HG02759 (cell line): ENCODE data around the gene FRMD4B.
A peak's percentile ranks its signal among the peaks of the same experiment; 100 is the strongest.

Experiments used
- ATAC-seq: cut with Tn5 transposase; IDR thresholded peaks from one replicate; pipeline ENCODE4 v1.9.1; 2021; ENCODE audit warnings: mild to moderate bottlenecking, moderate library complexity; ENCODE audit not compliant: unreplicated experiment

The FRMD4B gene

DNA sequence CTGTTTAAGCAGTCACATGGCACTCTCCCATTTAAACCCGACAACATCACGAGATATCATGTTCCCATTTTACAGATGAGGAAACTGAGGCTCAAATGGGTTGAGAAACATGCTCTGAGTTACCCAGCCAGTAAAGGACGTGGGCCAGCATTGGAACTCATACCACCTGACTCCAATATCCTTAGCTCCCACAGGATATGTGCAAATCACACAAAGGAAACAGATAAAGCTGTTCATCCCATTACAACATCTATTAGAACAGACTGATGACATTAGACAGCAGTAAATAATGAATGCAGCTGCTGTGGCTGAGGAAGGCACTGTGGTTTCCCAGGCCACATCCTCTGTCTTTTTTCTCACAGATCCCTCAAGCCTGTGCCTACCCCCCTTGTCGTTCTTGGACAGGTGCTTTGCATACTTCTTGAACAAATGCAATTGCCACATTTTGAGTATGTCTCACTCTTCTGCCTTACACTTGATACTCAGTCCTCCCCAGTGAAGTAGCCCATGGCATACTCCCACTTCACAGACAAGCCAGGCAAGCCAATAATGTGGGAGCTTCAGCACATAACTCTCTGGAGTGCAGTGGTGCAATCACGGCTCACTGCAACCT, 17.7 kb downstream of the FRMD4B start:
- ATAC-seq, result peak; percentile 99

DNA sequence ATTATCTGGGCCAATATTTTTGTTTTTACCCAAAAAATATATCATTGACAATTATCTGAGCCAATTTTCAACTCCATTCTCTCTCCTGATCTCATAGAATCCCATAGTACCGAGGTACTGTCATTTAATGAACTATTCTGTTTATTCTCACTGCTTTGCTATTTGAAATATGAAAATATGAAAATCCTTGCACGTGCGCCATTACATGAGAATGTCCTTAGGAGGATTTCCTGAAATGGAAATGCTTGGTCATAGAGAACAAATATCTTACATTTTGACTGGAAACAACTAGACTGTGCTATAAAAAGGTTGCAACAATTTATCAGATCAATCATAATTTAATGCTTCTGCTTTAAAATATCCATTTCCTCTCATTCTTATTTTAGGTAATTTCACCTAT, 18.3 kb downstream of the FRMD4B start:
- no peak for ATAC-seq

DNA sequence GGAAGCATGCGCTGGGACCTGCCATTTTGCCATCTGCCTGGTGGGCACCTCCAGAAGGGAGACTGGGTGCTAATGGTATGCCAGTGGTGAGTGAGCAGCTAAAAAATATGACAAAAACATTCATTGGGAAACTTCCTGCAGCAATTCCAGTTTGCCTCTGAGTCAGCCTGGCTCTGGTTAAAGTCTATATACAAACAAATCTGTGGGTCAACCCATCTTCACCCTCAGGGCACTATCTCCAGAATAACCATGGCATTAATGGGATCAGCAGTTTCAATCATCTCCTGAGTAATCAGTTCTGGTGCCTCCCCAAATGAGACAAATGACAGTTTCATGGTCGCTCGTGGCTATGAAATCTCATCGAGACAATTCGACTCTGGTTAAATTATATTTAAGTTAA, 21.5 kb downstream of the FRMD4B start:
- no peak for ATAC-seq

DNA sequence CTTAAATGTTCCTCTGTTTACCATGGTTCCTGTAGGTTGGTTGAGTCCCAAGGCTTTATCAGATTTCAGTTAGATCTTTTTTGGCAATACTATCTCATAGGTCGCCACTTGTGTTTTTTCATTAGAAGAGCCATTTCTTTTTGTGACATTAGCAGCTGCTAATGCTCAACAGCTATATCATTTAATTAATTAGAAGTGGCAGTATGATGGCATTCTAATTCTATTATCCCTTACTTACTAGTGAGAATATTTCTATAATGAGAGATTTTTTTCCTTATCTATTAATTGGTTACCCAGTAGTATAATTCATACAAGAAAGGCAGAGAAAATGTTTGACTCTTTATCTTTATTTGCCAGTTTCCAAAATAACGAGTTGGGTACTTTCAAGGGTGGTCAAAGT, 25.2 kb downstream of the FRMD4B start:
- no peak for ATAC-seq

DNA sequence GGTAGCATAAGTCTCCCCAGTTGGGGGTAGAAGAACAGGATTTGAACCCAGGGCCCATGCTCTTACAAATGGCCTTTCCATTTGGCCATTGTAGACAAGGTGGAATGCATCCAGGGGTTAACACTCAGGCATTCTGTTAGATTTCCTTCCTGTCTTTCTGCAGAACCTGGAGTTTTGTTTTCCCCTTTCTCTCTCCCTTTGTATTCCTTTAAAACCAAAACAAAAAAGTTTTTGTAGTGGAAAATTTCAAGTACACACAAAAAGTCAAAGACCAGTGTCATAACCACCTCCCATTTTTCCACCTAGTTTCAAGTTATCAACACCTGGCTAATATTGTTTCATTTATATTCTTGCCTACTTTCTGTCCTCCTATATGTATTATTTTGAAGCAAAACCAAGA, 26.0 kb downstream of the FRMD4B start:
- no peak for ATAC-seq

DNA sequence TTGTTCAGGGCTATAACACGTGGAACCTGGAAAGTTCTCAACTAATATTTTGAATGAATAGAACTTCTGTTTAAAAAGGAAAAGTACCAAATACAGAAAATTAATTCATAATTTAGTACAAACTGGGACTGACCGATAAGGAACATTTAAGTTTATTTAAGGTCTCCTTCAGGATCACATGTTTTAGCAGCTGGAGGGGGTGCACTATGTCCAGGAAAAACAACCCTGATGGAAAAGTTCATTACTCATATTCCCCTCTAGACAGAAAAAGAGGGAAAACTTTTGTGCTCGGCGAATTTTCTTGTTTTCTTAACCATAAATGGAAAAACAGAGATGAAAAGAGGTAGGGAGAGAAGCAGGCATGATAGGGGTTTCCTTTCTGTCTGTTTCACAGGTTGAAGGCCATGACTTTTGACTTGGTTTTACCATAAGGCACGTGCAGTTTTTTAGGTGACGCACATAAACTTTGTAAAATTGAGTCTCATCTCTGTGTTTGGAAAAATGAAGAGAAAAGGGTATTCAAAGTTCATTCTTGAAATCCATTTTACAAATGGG, 26.5 kb downstream of the FRMD4B start:
- ATAC-seq, result no peak

DNA sequence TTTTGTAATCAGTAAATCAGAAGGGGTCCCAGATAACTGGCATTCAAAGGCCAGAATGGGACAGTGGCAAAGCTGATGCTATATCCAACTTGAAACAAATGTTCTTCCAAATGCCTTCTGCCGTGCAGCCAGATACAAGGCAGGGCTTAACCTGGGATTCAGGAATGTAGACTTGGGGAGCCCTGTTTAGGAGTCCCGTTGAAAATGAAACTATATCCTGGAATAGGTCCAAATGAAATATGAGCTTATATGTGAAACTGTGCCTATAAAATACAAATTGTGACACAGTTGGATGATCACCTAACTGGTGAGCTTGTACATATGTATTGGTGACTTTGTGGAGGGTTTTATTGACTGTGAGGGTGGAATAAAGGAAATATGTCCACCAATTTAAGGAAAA, 28.7 kb downstream of the FRMD4B start:
- no peak for ATAC-seq

DNA sequence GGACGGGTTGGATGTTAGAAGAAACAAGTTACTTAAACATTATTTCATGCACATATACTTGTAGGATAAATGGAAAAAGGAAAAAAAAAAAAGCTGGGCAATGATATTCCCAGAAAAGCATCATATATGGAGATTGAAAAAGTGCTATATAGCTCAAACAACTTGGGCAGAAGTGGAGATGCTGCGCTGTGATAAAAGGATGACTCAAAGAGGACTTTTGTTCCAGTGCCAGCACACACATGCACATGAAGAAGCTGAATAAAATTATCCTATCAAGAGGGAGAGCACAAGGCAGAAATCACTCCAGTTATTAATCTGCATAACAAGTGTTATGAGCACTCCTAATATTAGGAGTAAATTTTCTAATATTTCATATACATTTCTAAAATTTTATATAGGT, 30.9 kb downstream of the FRMD4B start:
- ATAC-seq, result no peak

DNA sequence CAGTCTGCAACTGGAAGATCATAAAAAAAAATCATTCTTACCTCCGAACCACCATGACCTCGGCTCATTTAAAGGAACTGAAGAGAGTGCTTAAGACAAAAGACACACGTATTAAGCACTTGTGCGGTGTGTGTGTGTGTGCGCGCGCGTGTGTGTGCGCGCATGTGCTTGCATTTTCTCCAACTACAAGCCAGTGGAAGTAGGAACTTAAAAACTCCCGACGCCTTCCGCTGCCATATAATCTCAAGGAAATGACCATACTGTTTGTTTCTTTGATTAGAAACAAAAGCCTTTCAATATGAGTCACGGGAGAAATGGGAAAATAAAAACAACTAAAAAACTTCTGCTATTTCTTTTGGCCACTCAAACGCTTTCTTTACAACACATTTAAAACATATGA, 32.4 kb downstream of the FRMD4B start:
- ATAC-seq, result no peak

DNA sequence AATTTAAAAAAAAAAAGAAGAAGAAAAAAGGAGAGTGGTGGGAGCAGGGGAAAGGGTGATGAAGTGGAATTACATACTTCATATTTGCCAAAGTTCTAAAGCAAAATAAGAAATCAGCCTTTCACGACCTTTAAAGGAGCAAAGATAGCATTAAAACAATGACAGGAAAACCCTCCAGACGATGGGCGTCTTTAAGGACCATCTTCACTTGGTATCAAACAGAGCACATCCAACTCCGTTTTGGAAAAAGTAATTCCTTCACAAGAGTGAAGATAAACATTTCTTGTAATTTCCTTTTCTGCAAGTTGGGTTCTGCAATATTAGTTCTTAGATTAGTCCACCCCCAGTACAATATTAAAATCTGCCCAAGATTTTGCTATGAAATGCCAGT, 32.8 kb downstream of the FRMD4B start:
- ATAC-seq, result no peak

DNA sequence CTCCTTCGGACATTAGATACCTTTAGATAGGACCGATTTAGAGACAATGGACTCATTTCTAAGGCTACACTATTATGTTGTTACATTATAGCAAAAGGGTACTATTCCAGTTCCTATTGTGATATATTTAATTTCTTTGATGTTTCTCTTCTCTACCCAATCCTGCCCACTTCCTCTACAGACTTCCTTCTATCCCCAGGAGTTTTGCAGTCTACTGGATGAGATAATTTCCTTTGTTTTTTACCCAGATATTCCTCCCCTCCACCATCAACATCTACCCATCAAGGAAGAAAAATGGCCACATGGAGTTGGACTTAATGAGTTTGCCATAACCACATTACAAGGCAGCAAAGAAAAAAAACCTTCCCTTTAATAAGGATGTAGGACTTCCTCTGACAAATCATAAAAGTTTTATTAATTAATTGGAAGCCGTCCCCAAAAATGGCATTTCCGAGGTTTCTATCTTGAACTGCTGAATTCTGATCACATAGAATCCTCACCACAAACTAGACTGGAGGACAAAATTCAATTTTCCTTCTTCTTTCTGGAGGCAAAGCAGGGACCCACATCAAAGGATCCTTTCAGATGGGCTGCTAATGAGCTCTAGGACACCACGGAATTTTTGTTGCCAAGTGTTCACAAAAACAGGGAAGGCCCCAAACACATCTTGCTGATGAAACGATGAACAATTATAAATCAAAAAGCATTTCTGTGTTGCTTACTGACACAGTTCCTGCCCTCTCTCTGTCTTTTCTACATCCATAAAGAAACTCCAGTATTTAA, 33.4 kb downstream of the FRMD4B start:
- ATAC-seq, result no peak

DNA sequence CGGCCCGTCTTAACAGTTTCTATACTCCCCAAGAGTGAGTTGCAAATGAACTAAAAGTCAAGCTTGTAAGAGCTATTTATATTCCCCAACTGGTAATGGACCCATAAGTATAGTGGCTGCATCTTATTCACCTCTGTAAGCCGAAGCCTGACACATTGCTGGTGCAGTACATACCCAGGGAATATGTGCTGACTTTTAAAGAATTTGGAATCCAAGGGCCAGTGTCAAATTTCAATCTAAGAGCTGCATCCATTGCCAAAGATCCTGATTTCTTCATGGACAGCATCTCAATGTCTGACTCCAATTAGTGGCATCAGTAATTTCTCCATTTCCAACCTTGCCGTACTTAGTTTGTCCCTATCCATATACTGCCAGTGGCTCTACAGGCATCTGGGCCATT, 42.0 kb downstream of the FRMD4B start:
- ATAC-seq, result no peak

DNA sequence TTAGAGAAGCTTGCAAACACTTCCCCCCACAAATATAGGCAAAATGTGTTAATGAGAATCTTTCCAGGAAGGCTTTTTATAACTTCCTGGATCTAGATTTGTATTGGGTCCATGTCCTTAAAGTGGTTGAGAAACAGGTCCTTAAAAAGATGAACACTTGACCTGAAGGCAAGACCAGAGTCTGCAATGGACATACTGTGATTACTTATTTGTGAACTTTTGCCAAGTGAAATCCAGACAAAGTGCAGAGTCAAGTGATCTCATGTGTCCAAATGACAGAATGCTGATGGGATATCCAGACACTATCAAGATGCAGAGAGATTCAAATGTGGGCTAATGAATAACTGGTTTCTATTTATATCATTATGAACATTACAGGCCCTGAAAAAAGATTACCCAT, 43.8 kb downstream of the FRMD4B start:
- no peak for ATAC-seq

DNA sequence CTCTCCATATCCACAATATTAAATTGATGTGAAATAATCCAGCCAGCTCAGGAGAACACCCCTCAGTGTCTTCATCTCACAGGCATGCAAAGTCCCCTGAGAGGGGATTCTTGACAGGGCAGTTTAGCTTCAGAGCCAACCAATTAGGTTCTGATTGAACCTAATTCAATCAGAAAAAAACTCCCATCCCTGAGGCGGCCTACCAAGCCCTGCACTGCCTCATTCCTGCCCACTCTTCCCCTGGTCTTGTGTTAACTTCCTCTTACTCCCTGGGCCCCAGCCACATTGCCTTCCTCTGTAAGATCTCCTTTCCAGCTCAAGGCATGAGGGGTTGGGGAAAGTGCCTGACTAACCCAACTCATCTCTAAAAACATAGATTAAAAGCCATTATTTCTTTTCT, 46.1 kb downstream of the FRMD4B start:
- ATAC-seq, result no peak

DNA sequence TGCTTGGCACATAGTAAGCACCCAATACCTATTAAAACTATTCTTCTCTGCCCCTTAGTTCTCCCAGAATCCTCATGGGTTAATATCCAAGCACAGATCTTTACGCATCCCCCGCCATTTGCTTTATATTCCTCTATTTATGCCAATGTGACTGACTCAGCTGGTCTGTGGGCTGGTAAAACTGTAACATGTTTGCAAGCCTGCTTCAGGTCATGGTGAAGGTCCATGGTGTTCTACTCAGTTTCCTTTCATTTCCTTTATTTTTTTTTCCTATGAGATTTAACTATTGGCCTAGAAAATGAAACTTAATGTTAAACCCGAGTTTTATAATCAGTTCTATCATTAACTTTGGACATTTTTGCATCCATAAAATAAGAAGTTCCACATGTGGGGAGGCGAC, 47.0 kb downstream of the FRMD4B start:
- ATAC-seq, result no peak

DNA sequence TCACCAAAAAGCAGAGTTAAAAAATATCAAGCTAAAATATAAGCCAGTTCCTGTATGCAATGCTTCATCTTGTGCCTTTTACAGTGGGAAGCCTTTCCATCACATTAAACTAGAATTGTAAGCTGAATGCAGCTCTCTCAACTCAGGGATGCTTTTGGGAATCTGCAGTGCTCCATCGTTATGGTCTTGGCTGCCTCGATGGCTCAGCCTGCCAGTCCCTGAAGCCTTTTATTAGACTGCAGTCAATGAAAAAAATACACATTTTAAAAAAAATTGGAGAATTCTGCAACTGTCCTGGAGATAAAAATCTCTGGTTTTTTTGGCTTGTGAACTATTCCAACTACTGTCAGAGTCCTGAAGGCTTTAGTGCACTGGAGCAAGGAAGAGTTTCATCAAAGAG, 53.0 kb downstream of the FRMD4B start:
- ATAC-seq, result no peak

DNA sequence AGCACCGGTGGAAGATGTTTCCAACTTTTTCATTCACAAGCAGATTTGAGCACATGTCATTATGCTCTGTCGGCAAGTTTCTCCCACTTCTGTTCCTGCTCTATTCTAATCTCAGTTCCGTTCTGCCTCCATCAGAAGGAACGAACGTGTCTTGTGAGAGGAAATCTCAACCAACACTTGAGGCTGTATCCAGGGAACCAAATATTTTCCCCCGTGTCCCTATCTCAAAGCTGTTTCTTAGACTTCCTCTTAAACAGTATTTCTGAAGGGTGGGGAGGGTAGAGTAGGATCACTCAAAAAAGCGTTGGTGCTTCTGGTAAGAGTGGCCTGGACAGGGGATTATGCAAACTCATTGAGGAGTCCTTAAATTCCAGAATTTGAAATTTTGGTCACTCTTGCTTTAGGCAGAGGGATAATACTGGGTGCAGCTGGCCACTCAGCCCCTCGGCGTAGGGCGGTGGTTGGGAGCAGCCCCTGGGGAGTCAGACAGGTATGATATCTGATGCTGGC, 54.9 kb downstream of the FRMD4B start:
- no peak for ATAC-seq

DNA sequence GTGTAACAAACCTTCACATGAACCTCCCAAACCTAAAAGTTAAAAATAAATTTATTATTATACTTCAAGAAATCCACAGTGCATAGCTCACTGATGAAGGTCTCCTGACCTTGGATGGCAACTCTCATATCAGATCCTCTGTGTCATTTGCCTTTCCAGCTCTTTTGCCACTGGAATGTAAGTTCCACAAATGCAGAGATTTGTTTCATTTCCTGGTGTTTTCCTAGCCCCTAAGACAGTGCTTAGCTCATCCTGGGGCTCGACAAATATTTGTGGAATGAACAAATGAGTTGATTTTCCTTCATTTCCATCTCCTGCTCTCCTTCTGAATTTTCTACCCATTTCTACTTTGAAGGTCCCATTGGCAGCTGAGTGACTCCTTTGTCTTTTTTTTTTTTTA, 56.0 kb downstream of the FRMD4B start:
- ATAC-seq, result no peak

DNA sequence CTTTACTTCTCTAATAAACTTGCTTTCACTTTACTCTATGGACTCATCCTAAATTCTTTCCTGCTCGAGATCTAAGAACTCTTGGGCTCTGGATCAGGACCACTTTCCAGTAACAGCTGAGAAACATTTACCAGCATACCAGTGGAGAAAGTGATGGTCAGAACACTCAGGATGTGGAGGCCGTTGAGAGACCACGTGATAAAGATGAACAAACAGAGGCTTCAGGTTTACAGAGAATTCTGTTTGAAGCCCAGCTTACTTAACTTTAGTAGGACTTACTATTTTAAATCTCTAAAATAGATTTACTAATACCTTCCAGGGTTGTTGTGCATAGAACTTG, 57.0 kb downstream of the FRMD4B start:
- ATAC-seq, result no peak

DNA sequence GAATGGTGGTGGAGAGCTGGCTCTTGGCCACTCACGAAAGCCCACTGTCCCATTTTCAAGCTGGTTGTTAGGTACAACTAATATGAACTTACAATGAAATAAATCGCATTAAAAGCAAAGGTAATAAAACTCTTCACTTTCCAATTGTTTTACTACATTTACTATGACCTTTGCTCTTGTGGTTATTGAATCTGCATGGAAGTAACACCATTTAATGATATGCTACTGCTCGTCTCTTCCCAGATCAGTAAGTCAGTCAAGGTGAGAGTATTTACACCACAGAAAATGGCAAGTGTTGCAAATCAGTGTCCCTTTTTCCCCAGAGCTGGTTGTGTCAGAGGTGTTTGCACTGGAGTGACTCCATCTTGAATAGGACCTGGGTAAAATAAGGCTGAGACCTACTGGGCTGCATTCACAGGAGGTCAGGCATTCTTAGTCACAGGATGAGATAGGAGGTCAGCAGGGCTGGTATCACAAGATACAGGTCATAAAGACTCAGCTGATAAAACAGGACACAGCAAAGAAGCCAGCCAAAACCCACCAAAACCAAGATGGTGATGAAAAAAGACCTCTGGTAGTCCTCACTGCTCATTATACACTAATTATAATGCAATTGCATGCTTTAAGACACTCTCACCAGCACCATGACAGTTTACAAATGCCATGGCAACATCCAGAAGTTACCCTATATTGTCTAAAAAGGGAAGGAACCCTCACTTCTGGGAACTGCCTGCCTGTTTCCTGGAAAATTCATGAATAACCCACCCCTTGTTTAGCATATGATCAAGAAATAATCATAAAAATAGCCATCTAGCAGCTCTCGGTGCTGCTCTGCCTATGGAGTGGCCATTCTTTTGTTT, 57.6 kb downstream of the FRMD4B start:
- ATAC-seq, result no peak

DNA sequence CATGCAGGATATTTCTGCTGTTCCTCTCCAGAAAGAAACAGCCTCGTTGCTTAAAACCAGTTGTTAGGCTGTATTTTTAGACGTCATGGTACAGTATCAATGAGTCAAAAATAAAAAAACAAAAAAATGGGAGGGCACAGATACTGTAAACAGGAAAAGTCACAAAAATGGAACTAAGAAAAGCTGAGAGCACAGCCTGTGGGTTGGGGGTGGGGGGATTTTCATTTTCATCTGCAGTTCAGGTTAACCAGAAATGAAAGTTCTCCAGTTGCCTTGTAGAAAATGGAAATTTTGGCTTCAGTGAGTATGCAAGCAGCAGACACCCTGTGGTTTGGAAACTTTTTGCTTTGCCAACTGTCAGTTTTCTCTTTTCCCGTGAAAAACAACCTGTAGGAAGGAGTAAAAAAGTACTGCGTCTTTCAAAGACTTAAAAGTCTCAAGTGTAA, 59.0 kb downstream of the FRMD4B start:
- ATAC-seq, result peak; percentile 77
